ENCODE results near the gene ALAS1.

DNA sequence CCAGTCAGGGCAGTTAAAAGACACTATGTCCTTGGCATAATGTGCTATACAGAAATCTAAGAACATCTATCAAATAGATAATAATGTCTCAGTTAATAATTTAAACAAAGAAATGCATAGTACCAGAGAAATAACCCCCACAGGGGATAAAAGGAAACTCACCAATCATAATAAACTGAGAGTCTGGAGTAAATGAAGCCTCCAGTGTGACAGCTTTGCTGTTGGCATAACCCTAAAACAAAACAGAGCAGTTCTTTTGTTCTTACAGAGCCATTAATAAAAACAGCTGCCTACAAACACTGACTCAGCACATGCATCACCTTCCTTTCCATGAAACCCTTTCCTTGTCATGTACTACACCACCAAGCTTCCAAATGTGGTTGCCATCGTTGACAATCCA, 61.1 kb downstream of the ALAS1 start:
- no peak for TF ChIP-seq EZH2phosphoT487 (IDR thresholded peaks at IDR 0.05; ENCODE audit: insufficient read depth, low read depth)
- TF ChIP-seq EZH2 (IDR thresholded peaks at IDR 0.05; ENCODE audit: insufficient read depth, poor library complexity, severe bottlenecking), result no peak
